Kidney (tissue), 14 donors: ENCODE measurements around the gene OSBPL8. TPM values are rescaled to one million over a fixed set of nuclear protein-coding genes. Genes with fewer than 3 reads are reported as not detected.

Experiments used
- DNase-seq, 5 donors: peaks; one replicate each; pipeline ENCODE4 v3.0.0-alpha.2; 2013 to 2020
- FAIRE-seq: peaks from 2 replicates; lab custom pipeline; 2012; peaks lifted over from hg19 to GRCh38; lab: Jason Lieb, UNC
- H3K27ac ChIP-seq, 2 donors: one replicate each; pipeline ENCODE4 v1.7.0; 2013; ENCODE audit warnings: low read depth in 2 of 2, low read length in 2 of 2, inconsistent platforms in 1 of 2
- H3K27me3 ChIP-seq: one replicate; pipeline ENCODE4 v1.7.1; 2013; ENCODE audit warnings: low read length, inconsistent platforms; ENCODE audit not compliant: control insufficient read depth, insufficient read depth
- H3K36me3 ChIP-seq, 3 donors: one replicate each; pipeline versions ENCODE4 v1.7.0 to v1.7.1; 2013; ENCODE audit warnings: low read length in 3 of 3, control low read depth in 1 of 3, inconsistent platforms in 1 of 3; ENCODE audit not compliant: insufficient read depth in 3 of 3, control insufficient read depth in 2 of 3
- H3K4me1 ChIP-seq, 3 donors: one replicate each; pipeline versions ENCODE4 v1.7.0 to v1.7.1; 2013; ENCODE audit warnings: low read length in 3 of 3, inconsistent platforms in 1 of 3, low read depth in 1 of 3; ENCODE audit not compliant: control insufficient read depth in 2 of 3, insufficient read depth in 2 of 3
- H3K4me3 ChIP-seq, 3 donors: one replicate each; pipeline versions ENCODE4 v1.7.0 to v1.8.1; 2013; ENCODE audit warnings: low read length in 3 of 3, control low read depth in 1 of 3, inconsistent platforms in 1 of 3
- H3K9ac ChIP-seq, 3 donors: one replicate each; pipeline versions ENCODE4 v1.7.0 to v1.7.1; 2013; ENCODE audit warnings: low read length in 3 of 3, control low read depth in 1 of 3, inconsistent platforms in 1 of 3
- H3K9me3 ChIP-seq, 3 donors: one replicate each; pipeline versions ENCODE4 v1.7.0 to v1.7.1; 2013; ENCODE audit warnings: low read length in 3 of 3, control low read depth in 1 of 3, inconsistent platforms in 1 of 3; ENCODE audit not compliant: control insufficient read depth in 2 of 3, insufficient read depth in 1 of 3
- intact Hi-C: fragments of 100-400 bp; cut with DNase I; formaldehyde crosslinking; loops from one replicate; pipeline ENCODE4 v1.11.1; 2022
- polyA plus RNA-seq: library from polyadenylated mRNA; stranded (reverse); fragments of 350-450 nt; fragmentation: Illumina TruSeq; extraction: RNeasy Lipid Tissue Mini Kit (QIAGEN cat#74804); gene quantifications from one replicate; pipeline ENCODE4 v1.2.3, GENCODE V29; 2014; ENCODE audit warnings: low read depth, low replicate concordance; ENCODE audit not compliant: insufficient read depth
- total RNA-seq: library from RNA; stranded (reverse); fragmentation: NEBNext Ultra II Directional; extraction: Animal tissue kit (Norgen Biotek cat#: 25700); gene quantifications from one replicate; pipeline ENCODE4 v1.2.1, GENCODE V29; 2021
- TF ChIP-seq, protein P1 (sequence below): IDR thresholded peaks from 3 replicates; pipeline ENCODE4 v1.5.1; 2012; ENCODE audit warnings: mild to moderate bottlenecking, moderate library complexity, borderline replicate concordance; ENCODE audit not compliant: insufficient read depth; ENCODE audit errors: extremely low read depth
- donor health status: control.
- donor health status: control.
- donor health status: control.
- donor health status: control.
- donor health status: control.
- donor health status: DM: yes; HTN: yes; CAD: no.
- donor health status: Normal renal cell carcinoma (clear cell type).

OSBPL8 gene
- total and polyA plus RNA-seq, 2 donors from 2014 or later = 11.5 to 69.7 TPM

DNA sequence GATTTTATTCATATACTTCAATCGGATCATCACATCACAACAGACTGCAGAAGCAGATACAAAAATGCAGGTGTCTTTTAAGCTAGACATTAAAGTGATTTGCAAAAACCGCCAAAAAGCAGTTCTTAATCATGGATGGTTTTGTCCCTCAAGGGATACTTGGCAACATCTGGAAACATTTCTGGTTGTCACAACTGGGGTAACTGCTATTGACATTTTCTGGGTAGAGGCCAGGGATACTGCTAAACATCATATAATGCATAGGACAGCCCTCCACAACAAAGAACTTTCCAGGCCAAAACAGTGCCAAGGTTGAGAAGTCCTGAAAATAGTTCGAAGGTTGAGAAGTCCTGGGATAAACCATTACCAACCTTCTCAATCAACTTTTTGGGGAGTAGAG lies 109.6 kb downstream of the OSBPL8 start:
- intact Hi-C loops = no loop called here
- peaks cover 0 to 3% (median 2%) of the 10 kb centered on the region in 3 donors for H3K36me3 ChIP-seq
- no peaks in the 10 kb centered on the region for H3K4me1 ChIP-seq
- no peak for DNase-seq
- H3K4me3 ChIP-seq = no peak overlapping the region
- H3K9me3 ChIP-seq = no peaks in the 10 kb centered on the region
- H3K27me3 ChIP-seq = no peaks in the 10 kb centered on the region
- TF ChIP-seq, protein P1, sequence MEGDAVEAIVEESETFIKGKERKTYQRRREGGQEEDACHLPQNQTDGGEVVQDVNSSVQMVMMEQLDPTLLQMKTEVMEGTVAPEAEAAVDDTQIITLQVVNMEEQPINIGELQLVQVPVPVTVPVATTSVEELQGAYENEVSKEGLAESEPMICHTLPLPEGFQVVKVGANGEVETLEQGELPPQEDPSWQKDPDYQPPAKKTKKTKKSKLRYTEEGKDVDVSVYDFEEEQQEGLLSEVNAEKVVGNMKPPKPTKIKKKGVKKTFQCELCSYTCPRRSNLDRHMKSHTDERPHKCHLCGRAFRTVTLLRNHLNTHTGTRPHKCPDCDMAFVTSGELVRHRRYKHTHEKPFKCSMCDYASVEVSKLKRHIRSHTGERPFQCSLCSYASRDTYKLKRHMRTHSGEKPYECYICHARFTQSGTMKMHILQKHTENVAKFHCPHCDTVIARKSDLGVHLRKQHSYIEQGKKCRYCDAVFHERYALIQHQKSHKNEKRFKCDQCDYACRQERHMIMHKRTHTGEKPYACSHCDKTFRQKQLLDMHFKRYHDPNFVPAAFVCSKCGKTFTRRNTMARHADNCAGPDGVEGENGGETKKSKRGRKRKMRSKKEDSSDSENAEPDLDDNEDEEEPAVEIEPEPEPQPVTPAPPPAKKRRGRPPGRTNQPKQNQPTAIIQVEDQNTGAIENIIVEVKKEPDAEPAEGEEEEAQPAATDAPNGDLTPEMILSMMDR = no peak
- no peak for FAIRE-seq
- H3K27ac ChIP-seq = no peak overlapping the region
- no peak overlapping the region for H3K9ac ChIP-seq

DNA sequence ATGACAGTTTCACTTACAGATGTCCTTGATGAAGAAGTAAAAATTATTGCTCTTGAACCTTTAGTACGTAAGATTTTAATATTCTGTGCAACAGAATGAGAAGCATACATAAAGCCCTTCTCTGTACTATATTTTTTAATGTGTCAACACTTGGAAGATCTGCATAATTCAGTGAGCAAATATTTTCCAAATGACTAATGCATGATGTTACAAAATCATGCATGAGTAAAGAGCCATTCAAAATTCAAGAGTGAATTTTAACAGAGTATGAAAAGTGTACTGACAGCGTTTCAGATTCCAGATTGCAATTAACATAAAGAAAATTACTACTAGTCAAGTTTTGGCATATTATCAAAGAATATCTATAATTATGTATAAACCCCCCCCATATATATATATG lies 110.0 kb downstream of the OSBPL8 start:
- intact Hi-C loops = no loop called here
- FAIRE-seq = no peak
- no peak overlapping the region for H3K27ac ChIP-seq

DNA sequence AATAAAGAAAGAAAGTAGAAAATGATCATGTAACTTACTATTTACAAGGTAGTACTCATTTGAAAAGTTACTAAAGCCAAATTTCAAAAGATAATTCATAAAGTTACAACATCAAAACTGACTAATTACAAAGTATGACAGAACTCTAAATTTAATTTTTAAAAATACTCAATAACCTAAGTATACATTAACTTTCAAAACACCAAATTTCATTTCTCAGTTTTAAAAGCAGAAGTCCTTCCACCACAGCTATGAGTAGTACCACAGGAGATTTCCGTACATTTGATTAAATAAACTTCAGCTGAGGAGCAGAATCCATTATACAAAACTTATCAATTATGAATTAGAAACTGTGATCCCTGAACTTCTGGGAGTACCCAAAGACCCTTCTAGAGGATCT lies 110.6 kb downstream of the OSBPL8 start:
- Histone ChIP-seq H3K9ac (no peak overlapping the region), H3K9me3 (no peaks in the 10 kb centered on the region), H3K4me1 (no peaks in the 10 kb centered on the region), H3K27ac (no peak overlapping the region), H3K4me3 (no peak overlapping the region), H3K27me3 (no peaks in the 10 kb centered on the region), H3K36me3 (peaks cover 0 to 3% (median 2%) of the 10 kb centered on the region in 3 donors)
- FAIRE-seq = peak; percentile 58
- TF ChIP-seq, protein P1 = no peak
- intact Hi-C loops = no loop called here
- DNase-seq = no peak

More for the DNA sequence above, 110.0 kb downstream of the OSBPL8 start:
- H3K4me3 ChIP-seq = no peak overlapping the region
- no peaks in the 10 kb centered on the region for H3K9me3 ChIP-seq
- H3K9ac ChIP-seq = no peak overlapping the region
- peaks cover 0 to 3% (median 2%) of the 10 kb centered on the region in 3 donors for H3K36me3 ChIP-seq
- TF ChIP-seq, protein P1 = no peak
- DNase-seq = no peak
- H3K27me3 ChIP-seq = no peaks in the 10 kb centered on the region
- no peaks in the 10 kb centered on the region for H3K4me1 ChIP-seq

DNA sequence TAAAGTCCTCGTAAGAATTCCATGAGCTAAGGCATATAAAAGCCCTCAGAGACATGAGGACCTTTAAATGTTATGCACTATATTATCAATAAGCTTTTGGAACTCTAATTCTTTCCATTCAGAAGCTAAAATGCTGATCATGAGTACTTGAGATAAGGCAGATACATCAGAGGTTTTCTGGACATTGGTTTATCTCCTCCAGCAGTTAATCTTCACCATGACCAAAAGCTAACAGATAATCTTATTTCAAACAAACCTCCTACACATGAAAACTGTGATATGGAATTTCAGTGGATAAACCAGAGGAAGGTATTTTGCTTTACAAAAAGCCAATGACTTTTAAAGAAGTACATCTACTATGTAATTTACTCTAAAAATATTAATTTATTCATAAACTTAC lies 113.5 kb downstream of the OSBPL8 start:
- Histone ChIP-seq H3K27ac (no peak overlapping the region), H3K36me3 (peaks cover 0 to 3% (median 2%) of the 10 kb centered on the region in 3 donors), H3K27me3 (no peaks in the 10 kb centered on the region), H3K4me1 (no peaks in the 10 kb centered on the region), H3K4me3 (no peak overlapping the region), H3K9me3 (no peaks in the 10 kb centered on the region), H3K9ac (no peak overlapping the region)
- intact Hi-C loops = no loop called here
- no peak for DNase-seq
- TF ChIP-seq, protein P1 = no peak
- FAIRE-seq = no peak
